H9 (cell line): ENCODE data around the gene BRAF. TPM values are rescaled to one million over a fixed set of nuclear protein-coding genes. Genes with fewer than 3 reads are reported as not detected.

ENCODE experiments used
- DNase-seq: peaks from one replicate; pipeline ENCODE4 v3.0.0-alpha.2; 2017
- H2AFZ ChIP-seq: one replicate; pipeline ENCODE4 v1.6.1; 2013; ENCODE audit warnings: mild to moderate bottlenecking, low read length, control low read depth, moderate library complexity
- H2AK5ac ChIP-seq: 2 replicates; pipeline ENCODE4 v1.6.1; 2013; ENCODE audit warnings: low read length, control low read depth, mixed read lengths; ENCODE audit not compliant: insufficient read length
- H2BK120ac ChIP-seq: one replicate; pipeline ENCODE4 v1.6.1; 2013; ENCODE audit warnings: low read depth, mild to moderate bottlenecking, low read length, control low read depth, inconsistent platforms; ENCODE audit not compliant: poor library complexity, severe bottlenecking
- H2BK12ac ChIP-seq: 2 replicates; pipeline ENCODE4 v1.6.1; 2013; ENCODE audit warnings: low read length, control low read depth, mixed read lengths, low read depth; ENCODE audit not compliant: insufficient read length
- H2BK15ac ChIP-seq: 2 replicates; pipeline ENCODE4 v1.6.1; 2013; ENCODE audit warnings: low read depth, low read length, control low read depth
- H2BK20ac ChIP-seq: one replicate; pipeline ENCODE4 v1.6.1; 2013; ENCODE audit warnings: low read depth, mild to moderate bottlenecking, low read length, control low read depth, inconsistent platforms; ENCODE audit not compliant: poor library complexity, severe bottlenecking
- H2BK5ac ChIP-seq: 2 replicates; pipeline ENCODE4 v1.6.1; 2013; ENCODE audit warnings: low read length, control low read depth, mixed read lengths; ENCODE audit not compliant: insufficient read length
- H3K14ac ChIP-seq: 2 replicates; pipeline ENCODE4 v1.6.1; 2013; ENCODE audit warnings: low read length, control low read depth; ENCODE audit not compliant: insufficient read depth
- H3K18ac ChIP-seq: 2 replicates; pipeline ENCODE4 v1.6.1; 2013; ENCODE audit warnings: low read depth, mild to moderate bottlenecking, mixed read lengths, low read length, control low read depth; ENCODE audit not compliant: insufficient read length
- H3K23ac ChIP-seq: 2 replicates; pipeline ENCODE4 v1.6.1; 2013; ENCODE audit warnings: low read length, control low read depth, mixed read lengths, low read depth; ENCODE audit not compliant: insufficient read length
- H3K23me2 ChIP-seq: 2 replicates; pipeline ENCODE4 v1.6.1; 2013; ENCODE audit warnings: low read depth, mild to moderate bottlenecking, mixed read lengths, low read length, control low read depth; ENCODE audit not compliant: insufficient read length, poor library complexity, severe bottlenecking
- H3K27ac ChIP-seq: 2 replicates; pipeline ENCODE4 v1.5.1; 2013; ENCODE audit warnings: low read length, control low read depth, mixed read lengths, low read depth; ENCODE audit not compliant: insufficient read length
- H3K27me3 ChIP-seq: 2 replicates; pipeline ENCODE4 v1.6.1; 2013; ENCODE audit warnings: low read length, control low read depth, inconsistent platforms; ENCODE audit not compliant: insufficient read depth
- H3K4ac ChIP-seq: 2 replicates; pipeline ENCODE4 v1.6.1; 2013; ENCODE audit warnings: low read depth, mild to moderate bottlenecking, control low read depth, inconsistent platforms, low read length, moderate library complexity
- H3K4me1 ChIP-seq: 2 replicates; pipeline ENCODE4 v1.6.1; 2013; ENCODE audit warnings: low read length, control low read depth, inconsistent platforms; ENCODE audit not compliant: insufficient read depth
- H3K4me2 ChIP-seq: 2 replicates; pipeline ENCODE4 v1.6.1; 2013; ENCODE audit warnings: low read length, control low read depth, mixed read lengths; ENCODE audit not compliant: insufficient read length, insufficient read depth
- H3K56ac ChIP-seq: 2 replicates; pipeline ENCODE4 v1.6.1; 2013; ENCODE audit warnings: low read depth, mild to moderate bottlenecking, mixed read lengths, low read length, control low read depth; ENCODE audit not compliant: insufficient read length
- H3K79me1 ChIP-seq: 2 replicates; pipeline ENCODE4 v1.6.1; 2013; ENCODE audit warnings: low read depth, mild to moderate bottlenecking, moderate library complexity, low read length, control low read depth, inconsistent platforms; ENCODE audit not compliant: insufficient read depth, poor library complexity, severe bottlenecking
- H3K79me2 ChIP-seq: 2 replicates; pipeline ENCODE4 v1.6.1; 2013; ENCODE audit warnings: low read length, control low read depth, inconsistent platforms; ENCODE audit not compliant: insufficient read depth
- H3K9ac ChIP-seq: 2 replicates; pipeline ENCODE4 v1.6.1; 2013; ENCODE audit warnings: low read length, control low read depth, mixed read lengths; ENCODE audit not compliant: insufficient read length; ENCODE audit errors: extremely low read depth
- H3K9me3 ChIP-seq: one replicate; pipeline ENCODE4 v1.6.1; 2013; ENCODE audit warnings: low read depth, low read length, inconsistent platforms; ENCODE audit not compliant: control insufficient read depth
- H3T11ph ChIP-seq: one replicate; pipeline ENCODE4 v1.6.1; 2013; ENCODE audit warnings: mild to moderate bottlenecking, low read length, control low read depth, inconsistent platforms
- H4K20me1 ChIP-seq: one replicate; pipeline ENCODE4 v1.6.1; 2013; ENCODE audit not compliant: control insufficient read depth, insufficient read length, insufficient read depth
- H4K5ac ChIP-seq: 2 replicates; pipeline ENCODE4 v1.6.1; 2013; ENCODE audit warnings: low read depth, mild to moderate bottlenecking, mixed read lengths, low read length, control low read depth; ENCODE audit not compliant: insufficient read length
- H4K8ac ChIP-seq: replicated peaks from 2 replicates; pipeline ENCODE4 v1.6.1; 2013; ENCODE audit warnings: low read length, control low read depth, mixed read lengths, low read depth; ENCODE audit not compliant: insufficient read length
- H4K91ac ChIP-seq: 2 replicates; pipeline ENCODE4 v1.6.1; 2013; ENCODE audit warnings: low read depth, mild to moderate bottlenecking, moderate library complexity, mixed read lengths, low read length, control low read depth; ENCODE audit not compliant: insufficient read length
- H3K27ac Mint-ChIP-seq, 3 experiments: 2 replicates in 2 of 3; 3 replicates in 1 of 3; pipeline ENCODE4 v1.8.0; 2020 to 2021; ENCODE audit warnings: mixed read lengths in 3 of 3, mild to moderate bottlenecking in 1 of 3, moderate library complexity in 1 of 3
- H3K27me3 Mint-ChIP-seq: 2 replicates; pipeline ENCODE4 v1.8.0; 2021; ENCODE audit warnings: low read depth, mild to moderate bottlenecking, moderate library complexity, mixed read lengths
- H3K36me3 Mint-ChIP-seq, 3 experiments: 2 replicates in 2 of 3; 3 replicates in 1 of 3; pipeline ENCODE4 v1.8.0; 2020 to 2021; ENCODE audit warnings: low read depth in 3 of 3, mixed read lengths in 3 of 3; ENCODE audit not compliant: insufficient read depth in 1 of 3
- H3K4me1 Mint-ChIP-seq, 2 experiments: 2 replicates each; pipeline ENCODE4 v1.8.0; 2020; ENCODE audit warnings: mixed read lengths in 2 of 2
- H3K4me3 Mint-ChIP-seq, 2 experiments: 2 replicates in 1 of 2; 3 replicates in 1 of 2; pipeline ENCODE4 v1.8.0; 2020 to 2021; ENCODE audit warnings: mild to moderate bottlenecking in 2 of 2, mixed read lengths in 2 of 2, moderate library complexity in 1 of 2
- H3K9me3 Mint-ChIP-seq, 2 experiments: 2 replicates in 1 of 2; 3 replicates in 1 of 2; pipeline ENCODE4 v1.8.0; 2020; ENCODE audit warnings: mild to moderate bottlenecking in 2 of 2, mixed read lengths in 2 of 2, moderate library complexity in 1 of 2
- CTCF ChIP-seq: fragments of 200-600 bp; sonication (generic); conservative IDR thresholded peaks from 3 replicates; pipeline ENCODE4 v1.8.0; 2021; ENCODE audit warnings: antibody characterized with exemption, mild to moderate bottlenecking
- WGBS: extraction: QIAGEN DNeasy Blood & Tissue Kit; methylation state at CpG from one replicate; pipeline ENCODE4 v1.1.7; 2013; ENCODE audit warnings: missing lambda C conversion rate, low lambda C conversion rate, mixed read lengths; ENCODE audit not compliant: insufficient read length; ENCODE audit errors: extremely low coverage; 5-methylcytosine and 5-hydroxymethylcytosine counted together
- total RNA-seq: library from RNA; stranded (reverse); gene quantifications from 2 replicates; pipeline ENCODE4 v1.2.1, GENCODE V29; 2021

The BRAF gene
- total RNA-seq, 1 experiment from 2014 or later: 32.9 TPM

DNA sequence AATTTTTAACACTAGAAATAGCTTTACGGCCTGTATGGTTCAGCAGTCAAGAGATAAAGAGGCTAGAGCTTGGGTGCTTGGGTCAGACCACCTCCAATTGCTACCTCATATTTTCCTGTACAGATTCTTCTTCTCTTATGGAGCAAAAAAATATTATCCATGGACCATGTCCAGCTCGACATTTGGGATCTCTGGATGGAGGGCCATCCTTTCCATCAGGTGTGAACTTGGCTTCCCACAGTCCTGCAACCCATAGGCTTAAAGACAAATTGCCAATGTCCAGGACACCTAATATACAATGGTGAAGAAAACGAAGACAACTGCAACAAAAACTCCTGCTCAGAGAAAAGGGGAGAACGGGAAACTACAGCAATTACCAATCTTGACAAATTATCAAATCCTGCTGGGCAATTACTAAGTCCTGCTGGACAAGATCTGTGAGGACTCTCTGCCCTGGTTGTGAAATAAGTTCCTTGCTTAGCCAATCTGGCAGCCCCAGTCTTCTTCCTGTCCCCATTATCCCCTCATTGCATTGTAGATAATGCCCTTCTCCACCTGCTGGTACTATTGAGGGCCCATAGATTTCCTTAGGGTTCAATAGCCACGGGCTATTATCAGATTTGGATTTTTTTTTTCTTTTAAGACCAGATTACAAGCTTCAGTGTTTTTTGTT lies 42.0 kb upstream of the BRAF start:
- H3K56ac ChIP-seq: no peak overlapping the region
- no peak overlapping the region for H3K9ac ChIP-seq
- H4K91ac ChIP-seq: no peak overlapping the region
- no peak overlapping the region for H3K4me2 ChIP-seq
- H3K27ac ChIP-seq: no peak overlapping the region
- no peaks in the 10 kb centered on the region for H3K9me3 ChIP-seq
- no peak for TF ChIP-seq CTCF
- H3K27me3 ChIP-seq: no peaks in the 10 kb centered on the region
- Mint-ChIP-seq H3K27me3 (no peaks in the 10 kb centered on the region), H3K4me1 (no peaks in the 10 kb centered on the region), H3K9me3 (no peaks in the 10 kb centered on the region), H3K36me3 (no peaks in the 10 kb centered on the region), H3K27ac (no peak overlapping the region), H3K4me3 (no peak overlapping the region)
- H2BK20ac ChIP-seq: no peak overlapping the region
- no peak overlapping the region for H2AK5ac ChIP-seq
- no peaks in the 10 kb centered on the region for H3K79me1 ChIP-seq
- no peak overlapping the region for H2BK5ac ChIP-seq
- H3K79me2 ChIP-seq: no peaks in the 10 kb centered on the region
- DNase-seq: no peak
- H2BK12ac ChIP-seq: no peak overlapping the region
- no peak overlapping the region for H3T11ph ChIP-seq
- no peaks in the 10 kb centered on the region for H4K20me1 ChIP-seq
- H3K4me1 ChIP-seq: no peaks in the 10 kb centered on the region
- no peak overlapping the region for H3K23ac ChIP-seq
- H3K23me2 ChIP-seq: no peaks in the 10 kb centered on the region
- no peak overlapping the region for H2BK15ac ChIP-seq
- H4K5ac ChIP-seq: no peak overlapping the region
- H2BK120ac ChIP-seq: no peak overlapping the region
- H4K8ac ChIP-seq: no peak overlapping the region
- no peak overlapping the region for H3K14ac ChIP-seq
- no peak overlapping the region for H2AFZ ChIP-seq
- H3K4ac ChIP-seq: no peak overlapping the region
- WGBS: no CpG with 5 or more reads among the region's 5 CpGs
- H3K18ac ChIP-seq: no peak overlapping the region
